Measurements from ENCODE around the gene PIP5K1B.

PIP5K1B gene

GRCh38 chr9:68913054-68913453 lies 208.0 kb downstream of the PIP5K1B start:
- H3K4me3 ChIP-seq (replicated peaks; ENCODE audit: low read depth, low read length), result no peak overlapping the region
- TF ChIP-seq, protein P1, sequence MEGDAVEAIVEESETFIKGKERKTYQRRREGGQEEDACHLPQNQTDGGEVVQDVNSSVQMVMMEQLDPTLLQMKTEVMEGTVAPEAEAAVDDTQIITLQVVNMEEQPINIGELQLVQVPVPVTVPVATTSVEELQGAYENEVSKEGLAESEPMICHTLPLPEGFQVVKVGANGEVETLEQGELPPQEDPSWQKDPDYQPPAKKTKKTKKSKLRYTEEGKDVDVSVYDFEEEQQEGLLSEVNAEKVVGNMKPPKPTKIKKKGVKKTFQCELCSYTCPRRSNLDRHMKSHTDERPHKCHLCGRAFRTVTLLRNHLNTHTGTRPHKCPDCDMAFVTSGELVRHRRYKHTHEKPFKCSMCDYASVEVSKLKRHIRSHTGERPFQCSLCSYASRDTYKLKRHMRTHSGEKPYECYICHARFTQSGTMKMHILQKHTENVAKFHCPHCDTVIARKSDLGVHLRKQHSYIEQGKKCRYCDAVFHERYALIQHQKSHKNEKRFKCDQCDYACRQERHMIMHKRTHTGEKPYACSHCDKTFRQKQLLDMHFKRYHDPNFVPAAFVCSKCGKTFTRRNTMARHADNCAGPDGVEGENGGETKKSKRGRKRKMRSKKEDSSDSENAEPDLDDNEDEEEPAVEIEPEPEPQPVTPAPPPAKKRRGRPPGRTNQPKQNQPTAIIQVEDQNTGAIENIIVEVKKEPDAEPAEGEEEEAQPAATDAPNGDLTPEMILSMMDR (IDR thresholded peaks at IDR 0.05; ENCODE audit: low read depth, low read length, missing control alignments), result no peak
- no peak for DNase-seq (ENCODE audit: extremely low read depth, low read depth)

- TF ChIP-seq, protein P1 (IDR thresholded peaks at IDR 0.05; ENCODE audit: low read depth, low read length, missing control alignments), result no peak
- no peak for DNase-seq (ENCODE audit: extremely low read depth, low read depth)
- H3K4me3 ChIP-seq (replicated peaks; ENCODE audit: low read depth, low read length), result no peak overlapping the region
Measured at GRCh38 chr9:68914751-68915150, 209.7 kb downstream of the PIP5K1B start.

GRCh38 chr9:68919661-68920060 lies 214.6 kb downstream of the PIP5K1B start:
- DNase-seq (ENCODE audit: extremely low read depth, low read depth), result no peak
- no peak overlapping the region for H3K4me3 ChIP-seq (replicated peaks; ENCODE audit: low read depth, low read length)
- TF ChIP-seq, protein P1 (IDR thresholded peaks at IDR 0.05; ENCODE audit: low read depth, low read length, missing control alignments), result no peak

GRCh38 chr9:68920921-68921320 lies 215.9 kb downstream of the PIP5K1B start:
- no peak overlapping the region for H3K4me3 ChIP-seq (replicated peaks; ENCODE audit: low read depth, low read length)
- no peak for DNase-seq (ENCODE audit: extremely low read depth, low read depth)
- TF ChIP-seq, protein P1 (IDR thresholded peaks at IDR 0.05; ENCODE audit: low read depth, low read length, missing control alignments), result no peak

DNA sequence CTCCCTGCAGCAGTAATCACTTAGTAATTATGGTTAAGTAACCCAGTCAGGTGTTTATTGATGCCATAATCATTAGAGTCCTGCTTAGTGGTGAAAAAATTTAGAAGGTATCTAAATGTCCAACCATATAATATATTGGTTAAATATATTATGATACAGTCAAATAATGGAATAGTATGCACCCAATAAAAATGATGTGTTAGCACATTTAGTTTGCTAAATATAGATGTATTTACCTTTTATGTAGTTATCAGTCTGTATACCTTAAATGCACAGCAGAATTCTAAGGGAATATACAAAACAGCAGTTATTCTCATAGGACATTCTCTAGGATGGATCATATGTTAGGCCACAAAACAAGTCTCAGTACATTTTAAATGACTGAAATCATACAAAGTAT lies 218.4 kb downstream of the PIP5K1B start:
- DNase-seq (ENCODE audit: extremely low read depth, low read depth), result no peak
- no peak overlapping the region for H3K4me3 ChIP-seq (replicated peaks; ENCODE audit: low read depth, low read length)
- TF ChIP-seq, protein P1 (IDR thresholded peaks at IDR 0.05; ENCODE audit: low read depth, low read length, missing control alignments), result no peak

GRCh38 chr9:68925175-68925574 lies 220.1 kb downstream of the PIP5K1B start:
- H3K4me3 ChIP-seq (replicated peaks; ENCODE audit: low read depth, low read length), result no peak overlapping the region
- TF ChIP-seq, protein P1 (IDR thresholded peaks at IDR 0.05; ENCODE audit: low read depth, low read length, missing control alignments), result no peak
- DNase-seq (ENCODE audit: extremely low read depth, low read depth), result no peak

DNA sequence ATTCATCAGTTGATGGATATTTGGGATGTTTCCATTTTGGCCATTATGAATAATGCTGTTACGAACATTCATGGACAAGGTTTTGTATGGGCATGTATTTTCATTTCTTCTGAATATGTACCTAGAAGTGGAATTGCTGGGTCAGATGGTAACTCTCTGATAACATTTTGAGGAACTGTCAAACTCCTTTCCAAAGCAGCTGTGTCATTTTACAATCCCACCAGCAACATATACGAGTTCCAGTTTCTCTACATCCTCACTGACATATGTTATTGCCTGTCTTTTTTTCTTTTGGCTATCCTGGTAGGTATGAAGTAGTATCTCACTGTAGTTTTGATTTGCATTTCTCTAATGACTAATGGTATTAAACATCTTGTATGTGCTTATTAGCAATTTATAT lies 222.1 kb downstream of the PIP5K1B start:
- no peak overlapping the region for H3K4me3 ChIP-seq (replicated peaks; ENCODE audit: low read depth, low read length)
- DNase-seq (ENCODE audit: extremely low read depth, low read depth), result no peak
- TF ChIP-seq, protein P1 (IDR thresholded peaks at IDR 0.05; ENCODE audit: low read depth, low read length, missing control alignments), result no peak

All from HFF-Myc (cell line).